ENCODE results near the gene IQSEC3.
"Not testable (repeated sequence)": the region's sequence is repeated elsewhere in the genome, so short reads cannot be mapped to it uniquely, and the experiment has no call there.

DNA sequence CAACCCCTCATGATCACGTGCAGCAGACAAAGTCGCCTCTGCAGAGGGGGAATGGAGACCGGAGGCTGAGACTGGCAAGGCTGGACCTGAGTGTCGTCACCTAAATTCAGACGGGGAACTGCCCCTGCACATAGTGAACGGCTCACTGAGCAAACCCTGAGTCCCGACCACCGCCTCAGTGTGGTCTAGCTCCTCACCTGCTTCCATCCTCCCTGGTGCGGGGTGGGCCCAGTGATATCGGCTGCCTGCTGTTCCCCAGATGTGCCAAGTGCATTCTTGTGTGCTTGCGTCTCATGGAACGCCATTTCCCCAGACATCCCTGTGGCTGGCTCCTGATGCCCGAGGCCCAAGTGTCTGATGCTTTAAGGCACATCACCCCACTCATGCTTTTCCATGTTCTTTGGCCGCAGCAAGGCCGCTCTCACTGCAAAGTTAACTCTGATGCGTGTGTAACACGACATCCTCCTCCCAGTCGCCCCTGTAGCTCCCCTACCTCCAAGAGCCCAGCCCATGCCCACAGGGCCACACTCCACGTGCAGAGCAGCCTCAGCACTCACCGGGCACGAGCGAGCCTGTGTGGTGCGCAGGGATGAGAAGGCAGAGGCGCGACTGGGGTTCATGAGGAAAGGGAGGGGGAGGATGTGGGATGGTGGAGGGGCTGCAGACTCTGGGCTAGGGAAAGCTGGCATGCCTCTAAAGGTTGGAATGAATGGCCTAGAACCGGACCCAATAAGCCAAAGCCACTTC lies 47.6 kb upstream of the IQSEC3 start:
- TF ChIP-seq CTCF (conservative IDR thresholded peaks at IDR 0.05; ENCODE audit: low read length); EZH2phosphoT487 (IDR thresholded peaks at IDR 0.05; ENCODE audit: borderline replicate concordance, low read depth, low read length): not testable (repeated sequence)

Data from OCI-LY7 (cell line).